ENCODE measurements around the gene TNFSF10.
"Not testable (repeated sequence)": the region's sequence is repeated elsewhere in the genome, so short reads cannot be mapped to it uniquely, and the experiment has no call there.

Gene TNFSF10

DNA sequence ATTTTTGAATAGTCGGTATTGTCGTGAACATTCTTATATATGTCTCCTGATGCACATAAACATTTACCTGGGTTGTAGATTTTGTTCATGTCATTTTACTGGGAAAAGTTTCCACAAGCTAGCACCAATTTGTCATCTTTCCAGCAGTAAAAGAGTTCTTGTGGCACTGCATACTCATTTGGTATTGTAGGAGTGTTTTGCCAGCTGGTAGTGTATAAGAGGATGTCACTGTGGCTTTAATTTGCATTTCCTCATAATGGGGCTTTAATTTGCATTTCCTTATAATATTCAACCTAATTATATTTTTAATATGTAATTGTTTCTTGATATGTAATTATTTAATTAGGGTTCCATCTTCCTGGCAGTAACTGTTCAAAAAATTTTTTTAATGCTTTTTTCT lies 21.2 kb upstream of the TNFSF10 start:
- no peak for DNase-seq (ENCODE audit: low read depth in 2 of 2, low spot score in 1 of 2)

DNA sequence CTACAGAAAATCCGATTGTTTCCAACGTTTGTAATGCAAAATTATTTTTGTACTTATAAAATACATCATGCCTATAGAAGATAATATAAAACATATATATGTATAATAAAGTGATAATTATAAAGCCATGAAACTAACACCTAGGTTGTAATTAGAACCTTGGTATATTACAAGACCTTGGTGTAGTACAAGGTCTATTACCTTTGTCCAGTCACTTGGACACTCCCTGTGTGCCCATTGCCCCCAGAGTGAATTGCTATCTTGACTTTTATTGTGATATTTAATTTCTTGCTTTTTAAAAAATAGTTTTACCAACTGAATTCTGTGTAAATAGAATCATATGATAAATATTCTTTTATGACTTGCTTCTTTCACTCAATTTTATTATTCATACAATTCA lies 20.7 kb upstream of the TNFSF10 start:
- no peak for DNase-seq (ENCODE audit: low read depth in 2 of 2, low spot score in 1 of 2)

GRCh38 chr3:172543419-172543818 lies 20.2 kb upstream of the TNFSF10 start:
- DNase-seq (ENCODE audit: low read depth in 2 of 2, low spot score in 1 of 2): no peak

GRCh38 chr3:172542999-172543398 lies 19.8 kb upstream of the TNFSF10 start:
- DNase-seq (ENCODE audit: low read depth in 2 of 2, low spot score in 1 of 2): no peak

- DNase-seq (ENCODE audit: low read depth in 2 of 2, low spot score in 1 of 2): no peak
These were observed 18.8 kb upstream of the TNFSF10 start for GRCh38 chr3:172541945-172542488.

DNA sequence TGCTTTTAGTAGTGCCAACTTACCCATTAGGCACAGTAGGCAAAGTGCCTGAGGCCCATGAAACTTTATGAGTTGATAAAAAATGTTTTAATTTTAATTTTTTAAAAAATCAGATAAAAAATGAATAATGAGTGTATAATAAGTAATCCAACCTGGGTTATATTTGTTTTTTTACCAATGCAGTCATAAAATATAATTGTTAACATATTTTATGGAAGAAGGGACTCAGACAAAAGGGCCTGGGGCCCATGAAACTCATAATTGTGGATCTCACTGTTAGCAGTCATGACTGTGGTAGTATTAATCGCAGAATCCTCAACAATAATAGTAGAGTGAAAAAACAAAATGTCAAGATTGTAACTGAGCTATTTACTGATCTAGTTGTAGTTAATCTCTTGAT lies 16.8 kb upstream of the TNFSF10 start:
- no peak for DNase-seq (ENCODE audit: low read depth in 2 of 2, low spot score in 1 of 2)

- DNase-seq (ENCODE audit: low read depth in 2 of 2, low spot score in 1 of 2): no peak
These were observed 16.0 kb upstream of the TNFSF10 start for GRCh38 chr3:172539273-172539672.

- DNase-seq (ENCODE audit: low read depth in 2 of 2, low spot score in 1 of 2): no peak
These were observed 15.3 kb upstream of the TNFSF10 start for GRCh38 chr3:172538368-172539151.

GRCh38 chr3:172537507-172538158 lies 14.4 kb upstream of the TNFSF10 start:
- no peak for DNase-seq (ENCODE audit: low read depth in 2 of 2, low spot score in 1 of 2)

- no peak for DNase-seq (ENCODE audit: low read depth in 2 of 2, low spot score in 1 of 2)
These were observed 13.8 kb upstream of the TNFSF10 start for GRCh38 chr3:172536993-172537419.

DNA sequence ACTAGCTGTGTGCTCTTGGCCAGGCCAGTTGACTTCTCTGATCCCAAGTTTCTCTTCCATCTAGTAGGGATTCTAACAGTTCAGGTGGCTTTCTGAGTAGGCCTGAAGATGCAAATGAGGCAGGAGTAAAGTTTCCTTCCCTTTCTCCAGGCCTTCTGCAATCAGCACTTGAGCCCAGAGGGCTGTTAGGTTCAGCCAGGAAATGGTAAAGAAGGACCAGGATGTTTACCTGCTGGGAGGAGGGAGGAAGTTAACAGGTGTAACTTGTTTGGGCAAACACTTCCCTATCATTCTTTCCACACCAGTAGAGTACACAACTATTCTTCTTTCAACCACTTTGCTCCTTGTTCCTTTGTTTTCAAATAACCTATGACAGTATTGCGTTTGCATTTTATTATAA lies 13.3 kb upstream of the TNFSF10 start:
- no peak for DNase-seq (ENCODE audit: low read depth in 2 of 2, low spot score in 1 of 2)

GRCh38 chr3:172530566-172530965 lies 7.3 kb upstream of the TNFSF10 start:
- no peak for DNase-seq (ENCODE audit: low read depth in 2 of 2, low spot score in 1 of 2)

DNA sequence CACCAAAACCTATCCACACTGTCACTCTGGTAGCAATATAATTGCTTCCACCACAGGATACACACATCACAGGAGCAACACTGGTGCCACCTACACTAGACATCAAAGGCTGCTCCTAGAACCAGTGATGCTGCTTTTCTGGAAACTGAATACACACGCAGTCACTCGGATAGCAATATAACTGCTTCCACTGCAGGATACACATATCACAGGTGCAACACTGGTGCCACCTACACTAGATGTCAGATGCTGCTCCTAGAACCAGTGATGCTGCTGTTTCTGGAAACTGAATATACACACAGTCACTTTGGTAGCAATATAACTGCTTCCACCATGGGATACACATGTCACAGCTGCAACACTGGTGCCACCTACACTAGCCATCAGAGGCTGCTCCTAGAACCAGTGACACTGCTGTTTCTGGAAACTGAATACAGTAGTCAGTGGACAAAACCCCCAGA lies 6.9 kb upstream of the TNFSF10 start:
- no peak for DNase-seq (ENCODE audit: low read depth in 2 of 2, low spot score in 1 of 2)

GRCh38 chr3:172528677-172529076 lies 5.4 kb upstream of the TNFSF10 start:
- no peak for DNase-seq (ENCODE audit: low read depth in 2 of 2, low spot score in 1 of 2)

DNA sequence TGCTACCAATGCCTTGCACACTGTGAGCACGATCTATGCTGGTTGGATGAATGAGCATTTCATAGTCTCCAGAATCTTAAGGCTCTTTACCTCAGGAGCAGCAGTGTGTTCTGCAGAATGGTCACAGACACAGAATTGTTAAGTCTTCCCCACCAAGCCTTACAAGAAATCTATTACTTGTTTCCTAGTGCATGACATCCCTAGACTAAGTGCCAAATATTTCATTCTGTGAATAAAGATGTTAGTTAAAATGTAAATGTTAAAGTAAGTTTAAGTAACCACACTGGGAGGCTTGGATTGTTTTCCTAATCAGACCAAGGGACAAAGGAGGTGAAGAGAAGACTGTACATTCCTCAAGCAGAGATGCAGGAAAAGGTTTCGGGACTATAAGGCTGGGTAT lies 4.1 kb upstream of the TNFSF10 start:
- DNase-seq (ENCODE audit: low read depth in 2 of 2, low spot score in 1 of 2): no peak

- DNase-seq (ENCODE audit: low read depth in 2 of 2, low spot score in 1 of 2): no peak
These were observed 1.9 kb upstream of the TNFSF10 start for GRCh38 chr3:172525116-172525613.

DNA sequence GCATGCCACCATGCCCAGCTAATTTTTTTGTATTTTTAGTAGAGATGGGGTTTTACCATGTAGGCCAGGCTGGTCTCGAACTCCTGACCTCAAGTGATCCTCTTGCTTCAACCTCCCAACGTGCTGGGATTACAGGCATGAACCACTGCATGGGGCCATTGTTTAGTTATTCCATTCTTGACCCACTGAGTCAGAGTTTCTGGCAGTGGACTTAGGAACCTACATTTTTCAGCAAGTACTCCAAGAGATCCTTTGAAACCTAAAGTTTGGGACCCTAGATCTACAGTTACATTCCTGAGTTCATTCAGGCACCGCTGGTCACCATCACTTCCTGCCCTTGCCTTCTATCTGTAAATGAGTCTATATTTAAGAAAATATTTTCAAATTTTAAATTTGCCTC lies 1.4 kb upstream of the TNFSF10 start:
- DNase-seq (ENCODE audit: low read depth in 2 of 2, low spot score in 1 of 2): no peak

GRCh38 chr3:172521837-172522726 lies 1.1 kb downstream of the TNFSF10 start:
- not testable (repeated sequence) for DNase-seq (ENCODE audit: low read depth in 2 of 2, low spot score in 1 of 2)

- DNase-seq (ENCODE audit: low read depth in 2 of 2, low spot score in 1 of 2): no peak
These were observed 2.9 kb downstream of the TNFSF10 start for GRCh38 chr3:172520301-172520831.

DNA sequence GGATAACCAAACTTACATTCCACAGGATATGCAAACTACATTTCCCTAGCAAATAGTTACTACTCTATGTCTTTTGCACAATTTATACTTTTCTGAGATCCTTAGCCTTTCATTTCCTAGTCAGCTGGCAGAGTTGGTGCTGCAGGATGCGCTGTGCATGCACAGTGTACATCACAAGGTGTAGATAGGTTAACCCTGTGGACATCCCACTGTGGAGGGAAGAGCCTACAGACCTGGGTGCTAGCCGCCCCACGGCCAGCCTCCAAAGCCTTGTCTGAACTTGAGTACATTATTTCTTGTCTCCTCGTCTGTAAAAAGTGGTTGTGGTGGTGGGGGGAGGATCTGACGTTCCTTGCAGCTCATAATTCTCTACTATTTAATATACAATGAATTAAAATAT lies 3.5 kb downstream of the TNFSF10 start:
- no peak for DNase-seq (ENCODE audit: low read depth in 2 of 2, low spot score in 1 of 2)

Measured in stimulated activated CD8-positive, alpha-beta memory T cell treated with anti-CD3 and anti-CD28 coated beads, Interleukin-4, amount 100 ng/mL, for 1 hour (primary cell).